Bronchial epithelial cell (primary cell): ENCODE measurements around the gene NMNAT2. TPM values are rescaled to one million over a fixed set of nuclear protein-coding genes. Genes with fewer than 3 reads are reported as not detected.

Source experiments
- DNase-seq: peaks from one replicate; pipeline ENCODE4 v3.0.0-alpha.2; 2010; ENCODE audit warnings: low read depth
- FAIRE-seq: peaks from 2 replicates; lab custom pipeline; 2011; peaks lifted over from hg19 to GRCh38; lab: Jason Lieb, UNC
- H3K27me3 ChIP-seq: 2 replicates; pipeline ENCODE4 v1.5.1; 2011; ENCODE audit warnings: low read length; ENCODE audit not compliant: control insufficient read depth, insufficient read depth
- H3K36me3 ChIP-seq: 2 replicates; pipeline ENCODE4 v1.5.1; 2011; ENCODE audit warnings: low read length; ENCODE audit not compliant: control insufficient read depth, insufficient read depth
- H3K4me3 ChIP-seq: 2 replicates; pipeline ENCODE4 v1.5.1; 2011; ENCODE audit warnings: mild to moderate bottlenecking, low read depth, low read length, control low read depth
- total RNA-seq: library from RNA; depleted of rRNA; stranded (reverse); fragments of >200 nt; gene quantifications from 2 replicates; pipeline ENCODE4 v1.2.1, GENCODE V29; 2014
- TF ChIP-seq, protein P1 (sequence below): IDR thresholded peaks from 2 replicates; pipeline ENCODE4 v1.5.1; 2011; ENCODE audit warnings: mild to moderate bottlenecking, moderate library complexity, low read length, control low read depth, inconsistent platforms; ENCODE audit not compliant: insufficient read depth, severe bottlenecking

The NMNAT2 gene
- total RNA-seq, 1 donor from 2014 or later: 0.26 TPM

GRCh38 chr1:183388735-183389134, 29.4 kb downstream of the NMNAT2 start:
- FAIRE-seq (no peak), DNase-seq (no peak)
- TF ChIP-seq, protein P1, sequence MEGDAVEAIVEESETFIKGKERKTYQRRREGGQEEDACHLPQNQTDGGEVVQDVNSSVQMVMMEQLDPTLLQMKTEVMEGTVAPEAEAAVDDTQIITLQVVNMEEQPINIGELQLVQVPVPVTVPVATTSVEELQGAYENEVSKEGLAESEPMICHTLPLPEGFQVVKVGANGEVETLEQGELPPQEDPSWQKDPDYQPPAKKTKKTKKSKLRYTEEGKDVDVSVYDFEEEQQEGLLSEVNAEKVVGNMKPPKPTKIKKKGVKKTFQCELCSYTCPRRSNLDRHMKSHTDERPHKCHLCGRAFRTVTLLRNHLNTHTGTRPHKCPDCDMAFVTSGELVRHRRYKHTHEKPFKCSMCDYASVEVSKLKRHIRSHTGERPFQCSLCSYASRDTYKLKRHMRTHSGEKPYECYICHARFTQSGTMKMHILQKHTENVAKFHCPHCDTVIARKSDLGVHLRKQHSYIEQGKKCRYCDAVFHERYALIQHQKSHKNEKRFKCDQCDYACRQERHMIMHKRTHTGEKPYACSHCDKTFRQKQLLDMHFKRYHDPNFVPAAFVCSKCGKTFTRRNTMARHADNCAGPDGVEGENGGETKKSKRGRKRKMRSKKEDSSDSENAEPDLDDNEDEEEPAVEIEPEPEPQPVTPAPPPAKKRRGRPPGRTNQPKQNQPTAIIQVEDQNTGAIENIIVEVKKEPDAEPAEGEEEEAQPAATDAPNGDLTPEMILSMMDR: no peak
- Histone ChIP-seq H3K27me3 (peaks cover 5% of the 10 kb centered on the region), H3K36me3 (no peaks in the 10 kb centered on the region), H3K4me3 (no peak overlapping the region)

- TF ChIP-seq, protein P1: no peak
- DNase-seq (peak; percentile 29), FAIRE-seq (no peak)
- no peaks in the 10 kb centered on the region for H3K36me3 ChIP-seq
- H3K4me3 ChIP-seq: no peak overlapping the region
- no peaks in the 10 kb centered on the region for H3K27me3 ChIP-seq
Observed at GRCh38 chr1:183385340-183386144, 32.6 kb downstream of the NMNAT2 start.

- Histone ChIP-seq H3K4me3 (no peak overlapping the region), H3K27me3 (no peaks in the 10 kb centered on the region), H3K36me3 (no peaks in the 10 kb centered on the region)
- TF ChIP-seq, protein P1: no peak
- no peak for FAIRE-seq
- DNase-seq: no peak
Observed at GRCh38 chr1:183379951-183380350, 38.2 kb downstream of the NMNAT2 start.

- no peak overlapping the region for H3K4me3 ChIP-seq
- FAIRE-seq: no peak
- DNase-seq: no peak
- H3K27me3 ChIP-seq: peaks cover 2% of the 10 kb centered on the region
- no peaks in the 10 kb centered on the region for H3K36me3 ChIP-seq
- TF ChIP-seq, protein P1: no peak
Observed at GRCh38 chr1:183375381-183375780, 42.8 kb downstream of the NMNAT2 start.

- FAIRE-seq (no peak), DNase-seq (no peak)
- TF ChIP-seq, protein P1: no peak
- Histone ChIP-seq H3K36me3 (no peaks in the 10 kb centered on the region), H3K4me3 (no peak overlapping the region), H3K27me3 (peaks cover 2% of the 10 kb centered on the region)
Observed at GRCh38 chr1:183374825-183375224, 43.4 kb downstream of the NMNAT2 start.
